Activated naive CD8-positive, alpha-beta T cell treated with anti-CD3 and anti-CD28 coated beads for 36 hours (primary cell): Measurements from ENCODE around the gene GKAP1. TPM values are rescaled to one million over a fixed set of nuclear protein-coding genes. Genes with fewer than 3 reads are reported as not detected.
A peak's percentile ranks its signal among the peaks of the same experiment; 100 is the strongest.
"Not testable (repeated sequence)": the region's sequence is repeated elsewhere in the genome, so short reads cannot be mapped to it uniquely, and the experiment has no call there.

Experiments used
- DNase-seq: peaks from one replicate; pipeline ENCODE4 v3.0.0; 2021
- H3K27ac Mint-ChIP-seq: one replicate; pipeline ENCODE4 v1.8.0; 2022; ENCODE audit warnings: mild to moderate bottlenecking, moderate library complexity, mixed read lengths
- H3K27me3 Mint-ChIP-seq: one replicate; pipeline ENCODE4 v1.8.0; 2022; ENCODE audit warnings: mild to moderate bottlenecking, mixed read lengths
- H3K36me3 Mint-ChIP-seq: one replicate; pipeline ENCODE4 v1.8.0; 2021; ENCODE audit warnings: mild to moderate bottlenecking, mixed read lengths
- H3K4me1 Mint-ChIP-seq: one replicate; pipeline ENCODE4 v1.8.0; 2021; ENCODE audit warnings: mixed read lengths
- H3K4me3 Mint-ChIP-seq: one replicate; pipeline ENCODE4 v1.8.0; 2022; ENCODE audit warnings: mild to moderate bottlenecking, moderate library complexity, mixed read lengths
- H3K9me3 Mint-ChIP-seq: one replicate; pipeline ENCODE4 v1.8.0; 2022; ENCODE audit warnings: mixed read lengths
- total RNA-seq, 2 experiments: library from RNA; stranded (reverse); gene quantifications; one replicate each; pipeline ENCODE4 v1.2.3, GENCODE V29; 2021

The GKAP1 gene
- total RNA-seq, 2 experiments from 2014 or later, result 3.1 to 3.9 TPM

- H3K9me3 Mint-ChIP-seq, result no peaks in the 10 kb centered on the region
- no peak overlapping the region for H3K27ac Mint-ChIP-seq
- no peak overlapping the region for H3K4me3 Mint-ChIP-seq
- no peaks in the 10 kb centered on the region for H3K4me1 Mint-ChIP-seq
- H3K36me3 Mint-ChIP-seq, result peaks cover 11% of the 10 kb centered on the region
- no peak for DNase-seq
- H3K27me3 Mint-ChIP-seq, result no peaks in the 10 kb centered on the region
Measured at GRCh38 chr9:83772860-83773259, 44.7 kb downstream of the GKAP1 start.

- H3K27me3 Mint-ChIP-seq, result no peaks in the 10 kb centered on the region
- H3K4me1 Mint-ChIP-seq, result no peaks in the 10 kb centered on the region
- H3K27ac Mint-ChIP-seq, result no peak overlapping the region
- H3K36me3 Mint-ChIP-seq, result peaks cover 40% of the 10 kb centered on the region
- H3K4me3 Mint-ChIP-seq, result no peak overlapping the region
- H3K9me3 Mint-ChIP-seq, result peaks cover 16% of the 10 kb centered on the region
- no peak for DNase-seq
Measured at GRCh38 chr9:83765376-83765775, 52.2 kb downstream of the GKAP1 start.

GRCh38 chr9:83754383-83754977, 63.1 kb downstream of the GKAP1 start:
- no peak overlapping the region for H3K27ac Mint-ChIP-seq
- H3K9me3 Mint-ChIP-seq, result no peaks in the 10 kb centered on the region
- DNase-seq, result no peak
- H3K4me1 Mint-ChIP-seq, result no peaks in the 10 kb centered on the region
- no peaks in the 10 kb centered on the region for H3K27me3 Mint-ChIP-seq
- H3K36me3 Mint-ChIP-seq, result peaks cover 4% of the 10 kb centered on the region
- no peak overlapping the region for H3K4me3 Mint-ChIP-seq

- no peaks in the 10 kb centered on the region for H3K27me3 Mint-ChIP-seq
- peaks cover 6% of the 10 kb centered on the region for H3K4me1 Mint-ChIP-seq
- no peak for DNase-seq
- no peaks in the 10 kb centered on the region for H3K9me3 Mint-ChIP-seq
- no peak overlapping the region for H3K4me3 Mint-ChIP-seq
- no peak overlapping the region for H3K27ac Mint-ChIP-seq
- H3K36me3 Mint-ChIP-seq, result peaks cover 4% of the 10 kb centered on the region
Measured at GRCh38 chr9:83749706-83750105, 67.9 kb downstream of the GKAP1 start.

GRCh38 chr9:83744206-83744605, 73.4 kb downstream of the GKAP1 start:
- Mint-ChIP-seq H3K27ac (no peak overlapping the region), H3K36me3 (peaks cover under 1% of the 10 kb centered on the region), H3K9me3 (no peaks in the 10 kb centered on the region), H3K4me1 (peaks cover 6% of the 10 kb centered on the region), H3K27me3 (no peaks in the 10 kb centered on the region), H3K4me3 (no peak overlapping the region)
- DNase-seq, result no peak

GRCh38 chr9:83733739-83734138, 83.8 kb downstream of the GKAP1 start:
- Mint-ChIP-seq H3K36me3 (peaks cover 5% of the 10 kb centered on the region), H3K4me3 (no peak overlapping the region), H3K9me3 (peaks cover 14% of the 10 kb centered on the region), H3K27me3 (no peaks in the 10 kb centered on the region), H3K4me1 (peaks cover 5% of the 10 kb centered on the region), H3K27ac (no peak overlapping the region)
- no peak for DNase-seq

GRCh38 chr9:83728591-83729368, 88.8 kb downstream of the GKAP1 start:
- H3K27ac Mint-ChIP-seq, H3K36me3 Mint-ChIP-seq: not testable (repeated sequence)

GRCh38 chr9:83724436-83724835, 93.1 kb downstream of the GKAP1 start:
- no peaks in the 10 kb centered on the region for H3K4me1 Mint-ChIP-seq
- H3K27me3 Mint-ChIP-seq, result no peaks in the 10 kb centered on the region
- no peak for DNase-seq
- H3K27ac Mint-ChIP-seq, result no peak overlapping the region
- H3K9me3 Mint-ChIP-seq, result no peaks in the 10 kb centered on the region
- no peaks in the 10 kb centered on the region for H3K36me3 Mint-ChIP-seq
- no peak overlapping the region for H3K4me3 Mint-ChIP-seq

More at GRCh38 chr9:83728591-83729368, 88.8 kb downstream of the GKAP1 start:
- not testable (repeated sequence) for H3K4me1 Mint-ChIP-seq, DNase-seq, H3K27me3 Mint-ChIP-seq, H3K4me3 Mint-ChIP-seq, H3K9me3 Mint-ChIP-seq

GRCh38 chr9:83722726-83723495, 94.7 kb downstream of the GKAP1 start:
- H3K36me3 Mint-ChIP-seq, result no peaks in the 10 kb centered on the region
- H3K27me3 Mint-ChIP-seq, result no peaks in the 10 kb centered on the region
- H3K4me1 Mint-ChIP-seq, result no peaks in the 10 kb centered on the region
- H3K4me3 Mint-ChIP-seq, result no peak overlapping the region
- H3K9me3 Mint-ChIP-seq, result no peaks in the 10 kb centered on the region
- no peak for DNase-seq
- H3K27ac Mint-ChIP-seq, result no peak overlapping the region

GRCh38 chr9:83721509-83721908, 96.1 kb downstream of the GKAP1 start:
- H3K4me3 Mint-ChIP-seq, result no peak overlapping the region
- no peak overlapping the region for H3K27ac Mint-ChIP-seq
- DNase-seq, result no peak
- no peaks in the 10 kb centered on the region for H3K4me1 Mint-ChIP-seq
- no peaks in the 10 kb centered on the region for H3K27me3 Mint-ChIP-seq
- peaks cover 2% of the 10 kb centered on the region for H3K9me3 Mint-ChIP-seq
- H3K36me3 Mint-ChIP-seq, result no peaks in the 10 kb centered on the region

- Mint-ChIP-seq H3K27ac (no peak overlapping the region), H3K4me3 (no peak overlapping the region), H3K27me3 (no peaks in the 10 kb centered on the region), H3K4me1 (peaks cover 4% of the 10 kb centered on the region), H3K36me3 (no peaks in the 10 kb centered on the region), H3K9me3 (peaks cover 2% of the 10 kb centered on the region)
- no peak for DNase-seq
Measured at GRCh38 chr9:83715794-83716193, 101.8 kb downstream of the GKAP1 start.

GRCh38 chr9:83715221-83715620, 102.3 kb downstream of the GKAP1 start:
- Mint-ChIP-seq H3K27me3 (no peaks in the 10 kb centered on the region), H3K27ac (no peak overlapping the region), H3K4me3 (no peak overlapping the region), H3K4me1 (peaks cover 4% of the 10 kb centered on the region), H3K36me3 (no peaks in the 10 kb centered on the region), H3K9me3 (peaks cover 2% of the 10 kb centered on the region)
- no peak for DNase-seq

- Mint-ChIP-seq H3K36me3 (no peaks in the 10 kb centered on the region), H3K9me3 (peaks cover 2% of the 10 kb centered on the region), H3K4me3 (no peak overlapping the region), H3K27ac (no peak overlapping the region), H3K27me3 (no peaks in the 10 kb centered on the region), H3K4me1 (peaks cover 5% of the 10 kb centered on the region)
- DNase-seq, result no peak
Measured at GRCh38 chr9:83714329-83714728, 103.2 kb downstream of the GKAP1 start.

GRCh38 chr9:83708515-83709158, 108.9 kb downstream of the GKAP1 start:
- no peaks in the 10 kb centered on the region for H3K27me3 Mint-ChIP-seq

More at GRCh38 chr9:83708515-83709158, 108.9 kb downstream of the GKAP1 start:
- H3K9me3 Mint-ChIP-seq, result no peaks in the 10 kb centered on the region
- peak overlapping the region; percentile 100 for H3K27ac Mint-ChIP-seq
- peak overlapping the region; percentile 93 for H3K4me3 Mint-ChIP-seq
- H3K4me1 Mint-ChIP-seq, result peaks cover 31% of the 10 kb centered on the region
- DNase-seq, result peak; percentile 55
- H3K36me3 Mint-ChIP-seq, result peaks cover 22% of the 10 kb centered on the region
